Measurements from ENCODE around the gene NAA35. TPM values are rescaled to one million over a fixed set of nuclear protein-coding genes. Genes with fewer than 3 reads are reported as not detected.

The NAA35 gene
- total RNA-seq, 1 donor, result 25.9 TPM

- peak; percentile 17 for DNase-seq (ENCODE audit: low read depth)
- no peak overlapping the region for H3K4me3 ChIP-seq (ENCODE audit: low read depth, low read length)
- TF ChIP-seq CTCF (IDR thresholded peaks at IDR 0.05; ENCODE audit: insufficient read depth, low read length), result no peak
Measured at GRCh38 chr9:86020731-86021130, 79.8 kb downstream of the NAA35 start.

DNA sequence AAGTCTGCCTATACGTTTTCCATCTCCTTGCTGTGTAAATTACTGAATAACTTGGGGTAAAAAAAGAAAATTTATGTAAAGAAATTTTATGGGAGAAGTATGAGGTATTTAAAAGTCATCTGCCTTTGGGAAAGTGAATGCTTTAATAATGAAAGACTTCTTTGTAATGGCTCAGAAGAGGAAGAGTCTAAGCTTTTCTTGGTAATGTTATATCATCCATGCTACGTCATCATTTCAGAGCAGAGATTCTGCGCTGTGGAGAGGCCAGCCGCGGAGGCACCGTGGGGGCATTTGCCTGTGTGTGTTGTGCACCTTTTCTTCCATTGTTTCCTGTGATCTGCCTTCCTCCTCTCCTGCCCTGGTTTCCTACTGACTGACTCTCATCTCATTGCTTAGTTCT, 80.2 kb downstream of the NAA35 start:
- TF ChIP-seq CTCF (IDR thresholded peaks at IDR 0.05; ENCODE audit: insufficient read depth, low read length), result no peak
- no peak for DNase-seq (ENCODE audit: low read depth)
- no peak overlapping the region for H3K4me3 ChIP-seq (ENCODE audit: low read depth, low read length)

DNA sequence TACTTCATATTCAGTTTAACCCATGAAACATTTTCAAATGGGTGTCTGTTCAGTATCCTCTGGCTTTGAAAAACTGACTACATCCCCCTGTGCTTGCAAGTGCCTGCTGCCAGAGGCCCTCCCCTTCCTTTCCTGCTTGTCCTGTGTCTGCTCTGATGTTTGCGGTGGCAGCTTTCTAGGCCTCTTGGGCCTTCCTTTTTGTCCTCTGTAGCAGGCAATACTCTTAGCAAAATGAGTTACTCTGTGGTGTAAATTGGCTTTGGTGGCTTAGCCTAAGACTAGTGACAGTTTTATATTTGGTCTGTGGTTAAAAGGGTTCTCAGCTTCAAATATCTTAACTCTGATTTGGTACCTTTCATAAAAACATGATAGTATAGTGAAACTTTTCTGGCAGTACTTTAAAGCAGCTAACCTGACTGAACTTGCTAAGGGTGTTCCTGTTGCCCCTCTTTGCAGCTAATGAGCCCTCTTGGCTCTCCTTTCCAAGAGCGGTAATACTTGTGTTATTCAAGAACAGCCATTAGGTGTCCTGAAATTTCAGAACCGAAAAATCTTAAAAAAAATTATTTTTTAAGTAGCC, 81.8 kb downstream of the NAA35 start:
- TF ChIP-seq CTCF (IDR thresholded peaks at IDR 0.05; ENCODE audit: insufficient read depth, low read length), result no peak
- DNase-seq (ENCODE audit: low read depth), result no peak
- H3K4me3 ChIP-seq (ENCODE audit: low read depth, low read length), result no peak overlapping the region

- no peak for TF ChIP-seq CTCF (IDR thresholded peaks at IDR 0.05; ENCODE audit: insufficient read depth, low read length)
- no peak overlapping the region for H3K4me3 ChIP-seq (ENCODE audit: low read depth, low read length)
- no peak for DNase-seq (ENCODE audit: low read depth)
Measured at GRCh38 chr9:86027767-86028166, 86.8 kb downstream of the NAA35 start.

DNA sequence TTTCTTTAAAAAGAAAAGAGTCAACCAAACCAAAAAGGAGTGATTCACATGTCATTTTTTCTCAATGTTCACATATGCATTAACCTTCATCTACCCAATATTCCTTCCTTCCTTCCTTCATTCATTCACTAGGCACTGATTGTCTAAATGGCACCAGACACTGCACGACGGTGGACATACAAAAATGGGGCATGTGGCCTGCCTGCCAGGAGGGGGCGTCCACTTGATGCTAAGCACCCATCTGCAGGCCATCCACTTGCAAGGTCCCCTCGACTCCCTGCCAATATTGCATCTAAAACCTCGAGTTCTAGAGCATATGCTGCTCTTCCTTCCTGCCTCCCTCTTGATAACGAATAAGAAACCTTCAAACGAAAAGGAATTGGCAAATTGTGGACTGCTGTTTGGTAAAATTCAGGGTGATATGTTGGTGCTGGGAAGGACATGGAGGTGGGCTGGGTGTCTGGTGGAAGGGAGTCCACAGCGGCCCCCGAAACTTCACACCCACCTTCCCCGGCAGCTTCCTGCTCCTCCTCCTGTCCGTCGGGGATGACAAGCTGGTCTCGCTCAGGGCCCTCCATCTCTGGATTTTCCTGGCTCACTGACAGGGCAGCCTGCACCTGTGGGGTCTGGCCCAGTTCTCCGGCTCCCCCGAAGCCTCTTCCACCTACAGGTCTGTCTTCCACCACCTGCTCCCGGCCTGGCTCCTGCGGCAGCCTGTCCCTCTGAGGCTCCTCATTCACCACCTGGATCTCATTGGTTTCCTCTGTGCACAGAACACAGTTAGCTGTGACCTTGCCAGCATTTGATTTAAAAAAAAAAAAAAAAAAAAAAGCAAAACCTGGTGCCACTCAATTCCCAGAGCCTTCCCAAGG, 94.2 kb downstream of the NAA35 start:
- TF ChIP-seq CTCF (IDR thresholded peaks at IDR 0.05; ENCODE audit: insufficient read depth, low read length), result peak; percentile 57
- H3K4me3 ChIP-seq (ENCODE audit: low read depth, low read length), result no peak overlapping the region
- peak; percentile 27 for DNase-seq (ENCODE audit: low read depth)

GRCh38 chr9:86035827-86036440, 95.0 kb downstream of the NAA35 start:
- no peak overlapping the region for H3K4me3 ChIP-seq (ENCODE audit: low read depth, low read length)
- no peak for DNase-seq (ENCODE audit: low read depth)
- TF ChIP-seq CTCF (IDR thresholded peaks at IDR 0.05; ENCODE audit: insufficient read depth, low read length), result no peak
